Daoy (cell line): ENCODE data around the gene PDZD2. TPM values are rescaled to one million over a fixed set of nuclear protein-coding genes. Genes with fewer than 3 reads are reported as not detected.
"Not testable (repeated sequence)": the region's sequence is repeated elsewhere in the genome, so short reads cannot be mapped to it uniquely, and the experiment has no call there.

Source experiments
- DNase-seq: peaks from one replicate; pipeline ENCODE4 v3.0.0-alpha.2; 2015; ENCODE audit warnings: low read depth
- total RNA-seq: library from RNA; depleted of rRNA; stranded (reverse); fragments of >200 nt; shearing (Covaris generic); gene quantifications from 2 replicates; pipeline ENCODE4 v1.2.3, GENCODE V29; 2014

Gene PDZD2
- total RNA-seq, 1 experiment from 2014 or later, result 0.91 TPM

GRCh38 chr5:31769530-31769929 lies 130.6 kb downstream of the PDZD2 start:
- DNase-seq, result no peak

GRCh38 chr5:31770132-31770720 lies 131.3 kb downstream of the PDZD2 start:
- no peak for DNase-seq

DNA sequence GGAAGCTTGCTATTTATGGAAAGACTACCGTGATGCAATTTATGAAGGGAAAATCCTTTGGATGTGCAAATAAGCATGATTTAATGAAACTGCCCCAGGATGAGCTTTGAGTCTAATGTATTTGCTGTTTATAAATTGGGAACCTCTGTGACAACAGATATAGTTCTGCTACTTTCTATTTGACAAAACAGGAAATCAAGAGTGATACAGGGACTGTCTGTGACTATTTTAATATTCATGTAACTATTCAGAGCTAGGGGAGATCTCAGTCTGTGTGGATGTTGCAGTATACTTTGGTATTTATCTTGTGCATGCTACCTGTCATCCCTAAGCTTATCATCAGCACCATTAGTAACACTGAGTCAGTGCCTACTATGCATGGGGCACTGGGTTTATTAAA lies 132.1 kb downstream of the PDZD2 start:
- DNase-seq, result no peak

DNA sequence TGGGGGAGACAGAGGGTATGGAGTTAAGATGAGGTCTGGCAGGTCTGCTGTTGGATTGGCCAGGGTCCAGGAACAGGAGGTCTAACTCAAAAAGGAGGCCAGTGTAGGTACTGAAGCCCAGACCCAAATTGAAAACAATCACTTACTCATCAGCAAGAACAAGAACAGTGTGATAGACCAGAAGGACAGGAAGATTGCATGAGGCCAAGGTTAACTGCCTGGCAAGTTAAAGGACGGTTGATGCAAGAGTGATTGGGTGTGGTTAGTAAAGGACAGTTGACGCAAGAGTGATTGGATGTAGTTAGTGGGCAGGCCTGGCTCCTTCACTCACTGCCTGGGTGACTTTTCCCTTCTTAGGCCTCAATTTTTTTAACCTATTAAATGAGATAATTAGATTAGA lies 132.6 kb downstream of the PDZD2 start:
- no peak for DNase-seq

- not testable (repeated sequence) for DNase-seq
These were observed 137.4 kb downstream of the PDZD2 start for GRCh38 chr5:31776294-31776693.

GRCh38 chr5:31776976-31777651 lies 138.2 kb downstream of the PDZD2 start:
- DNase-seq, result no peak

DNA sequence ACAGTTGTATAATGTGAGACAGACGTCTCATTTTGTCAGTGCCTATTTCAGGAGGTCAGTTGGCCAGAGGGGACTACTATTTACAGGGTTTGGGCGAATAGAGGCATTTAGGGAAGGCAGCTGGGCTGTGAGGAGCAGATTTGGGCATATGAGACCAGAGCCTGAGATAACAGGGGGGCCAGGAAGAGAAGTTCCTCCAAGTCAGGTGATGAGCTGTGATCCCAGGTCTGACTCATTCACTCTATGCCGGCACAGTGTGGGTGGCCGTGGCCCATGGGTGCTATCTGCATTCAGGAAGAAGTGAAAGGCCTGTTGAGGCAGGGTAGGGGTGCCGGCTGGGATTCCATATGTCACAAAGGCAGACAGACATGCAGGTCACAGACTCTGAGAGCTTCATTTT lies 142.8 kb downstream of the PDZD2 start:
- peak; percentile 21 for DNase-seq

DNA sequence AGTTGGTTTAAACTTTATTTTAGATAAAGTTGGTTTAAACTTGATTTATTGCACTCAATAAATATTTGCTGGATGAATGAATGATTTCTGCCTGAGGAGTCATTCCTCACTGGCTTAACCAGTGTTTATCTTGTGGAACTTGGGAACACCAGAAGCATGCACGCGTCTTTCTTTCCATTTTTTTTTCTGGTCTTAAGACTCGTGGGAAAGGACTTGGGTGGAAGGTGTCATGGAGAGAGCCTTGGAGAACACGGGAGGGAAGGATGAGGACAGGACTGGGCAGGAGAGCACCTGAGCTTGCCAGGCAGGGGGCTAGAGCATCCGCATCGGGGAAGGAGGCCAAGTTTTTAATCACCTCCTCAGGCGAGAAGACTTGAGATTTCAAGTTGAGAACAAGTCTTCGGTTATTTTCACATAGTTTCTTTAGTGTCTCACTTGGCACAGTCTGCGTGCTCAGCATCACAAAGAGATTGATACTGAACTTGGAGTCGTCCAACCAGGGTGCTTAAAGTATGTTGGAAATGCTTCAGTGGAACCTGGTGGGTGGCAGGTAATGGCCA lies 144.2 kb downstream of the PDZD2 start:
- DNase-seq, result no peak

GRCh38 chr5:31783731-31784130 lies 144.8 kb downstream of the PDZD2 start:
- no peak for DNase-seq

- no peak for DNase-seq
These were observed 147.2 kb downstream of the PDZD2 start for GRCh38 chr5:31786090-31786631.

DNA sequence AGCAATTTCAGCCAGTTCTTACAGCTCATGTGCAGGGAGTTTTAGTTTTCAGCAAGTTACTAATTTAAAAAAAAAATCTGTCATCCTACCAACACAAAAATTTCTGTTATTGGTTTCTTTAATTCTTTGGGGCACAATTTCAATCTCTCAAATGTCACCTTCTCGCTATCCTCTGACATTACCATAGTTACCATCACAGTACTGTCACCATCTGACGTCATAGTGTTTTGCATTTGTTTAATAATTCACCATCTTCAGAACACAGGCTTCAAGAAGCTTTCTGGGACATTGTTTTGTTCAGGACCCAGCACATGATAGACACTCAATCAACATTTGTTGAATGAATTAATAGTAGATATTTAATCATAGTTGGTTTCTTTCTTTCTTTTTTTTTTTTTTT lies 155.1 kb downstream of the PDZD2 start:
- no peak for DNase-seq

- no peak for DNase-seq
These were observed 159.2 kb downstream of the PDZD2 start for GRCh38 chr5:31798168-31798567.

GRCh38 chr5:31800351-31800750 lies 161.4 kb downstream of the PDZD2 start:
- DNase-seq, result no peak

GRCh38 chr5:31805785-31806400 lies 167.0 kb downstream of the PDZD2 start:
- DNase-seq, result no peak

DNA sequence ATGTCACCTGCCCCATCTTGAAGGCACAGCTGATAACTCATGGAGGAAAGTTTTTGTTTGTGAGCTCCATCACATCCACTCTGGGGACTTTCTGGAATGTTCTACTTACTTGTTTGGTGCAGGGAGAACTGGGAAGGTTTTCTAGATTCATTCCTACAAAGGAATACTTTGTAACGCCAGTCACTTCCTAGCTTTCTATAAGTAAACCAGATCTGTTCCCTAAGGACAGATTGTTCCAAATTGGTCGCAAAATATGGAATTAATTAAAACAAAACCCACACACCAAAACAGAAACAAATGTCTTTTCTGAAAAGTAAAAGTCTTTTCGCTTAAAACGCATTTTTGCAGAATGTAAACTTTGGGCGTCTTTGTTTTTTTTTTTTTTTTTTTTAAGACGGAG lies 167.6 kb downstream of the PDZD2 start:
- no peak for DNase-seq

- no peak for DNase-seq
These were observed 169.0 kb downstream of the PDZD2 start for GRCh38 chr5:31807789-31808540.

DNA sequence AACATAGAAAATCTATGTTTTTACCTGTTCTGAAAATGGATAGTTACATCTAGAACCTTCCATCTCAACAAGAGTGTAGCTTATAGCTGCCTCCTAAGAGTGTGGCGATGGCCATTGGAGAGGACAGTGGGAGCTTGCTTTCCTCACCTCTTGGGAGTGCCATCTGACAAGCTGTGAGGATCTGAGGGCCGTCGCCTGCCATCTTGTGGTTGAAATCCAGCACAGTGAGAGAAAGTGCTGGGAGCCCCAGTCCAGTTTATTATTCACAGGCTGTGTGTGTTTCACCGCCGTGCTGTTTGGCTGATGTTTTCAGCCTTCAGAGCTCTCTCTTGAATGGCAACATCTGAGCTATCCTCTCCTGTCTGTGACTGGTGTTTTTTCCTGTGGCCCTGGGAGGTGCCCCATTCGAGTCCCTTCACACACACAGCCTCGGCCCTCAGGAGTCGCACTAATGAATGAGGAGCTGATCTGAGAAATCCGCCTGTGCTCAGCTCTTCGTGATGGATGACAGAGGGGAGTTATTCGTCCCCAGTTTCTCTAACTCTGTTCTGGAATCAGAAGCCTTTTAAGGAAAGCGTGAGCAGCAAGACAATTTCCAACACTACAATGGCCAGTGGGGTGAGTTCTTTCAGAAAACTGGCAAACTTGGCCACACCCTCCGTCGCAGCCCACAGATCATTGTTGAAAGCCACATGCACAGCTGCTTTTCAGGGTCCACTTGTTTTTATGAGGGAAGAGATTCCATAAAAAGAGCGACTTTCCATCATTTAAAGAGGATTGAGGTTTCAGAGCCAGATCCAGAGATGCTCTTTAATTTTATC lies 170.3 kb downstream of the PDZD2 start:
- peak; percentile 79 for DNase-seq

- DNase-seq, result peak; percentile 77
These were observed 172.3 kb downstream of the PDZD2 start for GRCh38 chr5:31811210-31811609.

- no peak for DNase-seq
These were observed 176.4 kb downstream of the PDZD2 start for GRCh38 chr5:31815376-31815775.

- no peak for DNase-seq
These were observed 181.1 kb downstream of the PDZD2 start for GRCh38 chr5:31819926-31820516.

GRCh38 chr5:31823472-31823871 lies 184.5 kb downstream of the PDZD2 start:
- no peak for DNase-seq
